AG04449 (cell line): Measurements from ENCODE around the gene SNX5.

Experiments
- CTCF ChIA-PET: fragments of 350-600 bp; formaldehyde crosslinking; extraction: SDS; loops from one replicate; lab custom pipeline; 2021; ENCODE audit warnings: antibody characterized with exemption; lab: Yijun Ruan, JAX
- POLR2A ChIA-PET: fragments of 400-600, 350-600 bp; formaldehyde crosslinking; extraction: SDS; loops from one replicate; lab custom pipeline; 2020; ENCODE audit warnings: antibody characterized with exemption, inconsistent platforms; lab: Yijun Ruan, JAX
- DNase-seq: peaks from one replicate; pipeline ENCODE4 v3.0.0-alpha.2; 2010; ENCODE audit warnings: low read depth, low spot score
- H3K4me3 ChIP-seq: 2 replicates; pipeline ENCODE4 v1.5.1; 2011; ENCODE audit warnings: low read depth, mild to moderate bottlenecking, control low read depth, low read length
- TF ChIP-seq, protein P1 (sequence below): IDR thresholded peaks from one replicate; pipeline ENCODE4 v1.5.1; 2011; ENCODE audit warnings: mild to moderate bottlenecking, moderate library complexity, low read length, control low read depth, inconsistent platforms; ENCODE audit not compliant: insufficient read depth; ENCODE audit errors: missing control alignments

SNX5 gene

DNA sequence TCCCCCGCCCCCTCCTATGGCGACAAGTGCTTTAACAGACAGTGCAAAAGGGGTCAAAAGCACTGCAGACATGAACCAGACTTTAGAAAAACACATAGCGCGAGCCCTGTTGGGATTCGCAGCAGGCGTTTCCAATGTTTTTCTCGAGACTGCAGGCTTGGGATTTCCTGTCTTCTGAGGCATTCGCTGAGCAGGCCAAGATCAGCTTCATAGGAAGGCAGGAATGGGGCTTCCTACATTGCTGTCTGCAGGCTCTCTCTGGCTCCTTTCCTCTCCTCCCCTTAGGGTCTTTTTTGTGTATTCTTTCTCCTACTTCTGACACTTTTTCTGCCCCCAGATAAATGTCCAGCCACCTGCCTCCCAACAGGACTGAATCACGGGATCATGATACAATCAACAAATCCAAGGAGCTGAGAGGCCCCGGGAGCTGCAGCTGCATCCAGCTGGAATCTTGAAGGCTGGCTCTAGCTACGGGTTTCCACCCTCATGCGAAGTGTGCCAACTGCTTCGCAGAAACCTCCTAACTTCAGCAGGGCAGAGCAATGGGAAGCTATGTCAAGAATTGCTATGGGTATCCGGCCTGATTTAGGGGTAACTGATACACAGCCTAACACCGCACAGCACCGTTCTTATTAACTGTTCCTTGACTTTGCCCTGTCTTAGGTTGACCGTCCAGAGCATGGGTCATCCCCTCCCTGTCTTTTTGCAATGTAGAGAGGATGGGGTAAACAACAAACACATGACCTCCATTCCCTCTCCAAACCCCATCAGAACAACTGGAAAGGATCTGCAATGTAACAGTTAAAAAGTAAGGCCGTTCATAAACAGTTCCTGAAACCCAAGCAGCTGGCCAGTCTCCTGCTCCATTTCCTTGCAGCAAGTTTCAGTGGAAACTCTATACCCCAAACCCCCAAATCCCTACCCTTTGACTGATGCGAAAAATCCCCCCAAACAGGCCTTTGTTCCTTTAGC is 31.5 kb downstream of the SNX5 start:
- H3K4me3 ChIP-seq, result no peak overlapping the region
- DNase-seq, result no peak

DNA sequence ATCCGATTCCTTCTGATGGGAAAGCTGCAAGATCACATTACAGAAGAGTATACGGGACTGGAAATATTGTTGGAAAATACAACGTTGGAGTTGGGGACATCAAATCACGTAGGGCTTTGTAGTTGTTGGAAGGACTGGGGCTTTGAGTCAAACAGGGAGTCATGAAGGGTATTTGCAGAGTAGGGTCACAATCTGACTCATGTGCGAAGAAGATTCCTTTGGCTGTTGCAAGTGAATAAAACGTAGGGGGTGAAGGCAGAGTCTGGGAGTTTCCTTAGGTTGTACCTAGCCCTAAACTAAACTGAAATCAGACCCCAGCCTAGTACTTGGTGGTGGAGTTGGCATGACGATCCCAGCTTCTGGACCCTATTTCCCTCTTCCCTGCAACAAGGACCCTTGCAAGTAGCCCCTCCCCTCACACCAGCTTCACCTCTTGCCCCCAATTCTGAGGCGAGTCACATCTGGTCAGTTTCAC is 32.3 kb downstream of the SNX5 start:
- POLR2A ChIA-PET, result interaction anchor here (1.2 to 3.8 kb wide), 2 partner anchors 33 to 254 kb away, joined by 8 to 19 read pairs; partner anchors contain the start of genes MGME1, RRBP1 and SNX5
- H3K4me3 ChIP-seq, result no peak overlapping the region
- DNase-seq, result no peak
- CTCF ChIA-PET, result interaction anchor here (1.0 to 6.5 kb wide), 10 partner anchors 12 to 432 kb away, joined by 3 to 167 read pairs (median 12); partner anchors contain the start of gene RRBP1
- TF ChIP-seq, protein P1, sequence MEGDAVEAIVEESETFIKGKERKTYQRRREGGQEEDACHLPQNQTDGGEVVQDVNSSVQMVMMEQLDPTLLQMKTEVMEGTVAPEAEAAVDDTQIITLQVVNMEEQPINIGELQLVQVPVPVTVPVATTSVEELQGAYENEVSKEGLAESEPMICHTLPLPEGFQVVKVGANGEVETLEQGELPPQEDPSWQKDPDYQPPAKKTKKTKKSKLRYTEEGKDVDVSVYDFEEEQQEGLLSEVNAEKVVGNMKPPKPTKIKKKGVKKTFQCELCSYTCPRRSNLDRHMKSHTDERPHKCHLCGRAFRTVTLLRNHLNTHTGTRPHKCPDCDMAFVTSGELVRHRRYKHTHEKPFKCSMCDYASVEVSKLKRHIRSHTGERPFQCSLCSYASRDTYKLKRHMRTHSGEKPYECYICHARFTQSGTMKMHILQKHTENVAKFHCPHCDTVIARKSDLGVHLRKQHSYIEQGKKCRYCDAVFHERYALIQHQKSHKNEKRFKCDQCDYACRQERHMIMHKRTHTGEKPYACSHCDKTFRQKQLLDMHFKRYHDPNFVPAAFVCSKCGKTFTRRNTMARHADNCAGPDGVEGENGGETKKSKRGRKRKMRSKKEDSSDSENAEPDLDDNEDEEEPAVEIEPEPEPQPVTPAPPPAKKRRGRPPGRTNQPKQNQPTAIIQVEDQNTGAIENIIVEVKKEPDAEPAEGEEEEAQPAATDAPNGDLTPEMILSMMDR, result no peak

More for the DNA sequence above, 31.5 kb downstream of the SNX5 start:
- POLR2A ChIA-PET, result interaction anchor here (1.2 to 3.8 kb wide), 2 partner anchors 32 to 255 kb away, joined by 8 to 19 read pairs; partner anchors contain the start of genes MGME1, RRBP1 and SNX5
- TF ChIP-seq, protein P1, result no peak
- CTCF ChIA-PET, result interaction anchor here (1.0 to 6.5 kb wide), 15 partner anchors 10 to 432 kb away, joined by 3 to 167 read pairs (median 6); partner anchors contain the start of gene RRBP1

DNA sequence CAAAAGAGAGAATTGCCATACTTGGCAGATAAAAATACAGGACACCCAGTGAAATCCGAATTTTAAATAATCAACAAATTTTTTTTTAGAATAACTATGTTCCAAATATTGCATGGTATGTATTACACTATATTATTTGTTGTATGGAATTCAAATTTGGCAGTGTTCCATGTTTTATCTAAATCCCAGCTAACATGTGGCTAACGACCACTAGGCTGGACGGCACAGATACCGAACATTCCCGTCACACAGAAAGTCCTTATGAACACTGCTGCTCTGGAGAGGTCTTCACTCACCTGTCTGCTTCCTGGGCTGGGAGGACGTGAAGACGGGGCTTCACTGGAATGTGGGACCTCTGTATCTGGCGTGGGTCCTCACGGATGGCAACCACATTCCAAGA is 32.8 kb downstream of the SNX5 start:
- CTCF ChIA-PET, result interaction anchor here (1.0 to 6.5 kb wide), 6 partner anchors 17 to 432 kb away, joined by 3 to 167 read pairs (median 19); partner anchors contain the start of gene RRBP1

DNA sequence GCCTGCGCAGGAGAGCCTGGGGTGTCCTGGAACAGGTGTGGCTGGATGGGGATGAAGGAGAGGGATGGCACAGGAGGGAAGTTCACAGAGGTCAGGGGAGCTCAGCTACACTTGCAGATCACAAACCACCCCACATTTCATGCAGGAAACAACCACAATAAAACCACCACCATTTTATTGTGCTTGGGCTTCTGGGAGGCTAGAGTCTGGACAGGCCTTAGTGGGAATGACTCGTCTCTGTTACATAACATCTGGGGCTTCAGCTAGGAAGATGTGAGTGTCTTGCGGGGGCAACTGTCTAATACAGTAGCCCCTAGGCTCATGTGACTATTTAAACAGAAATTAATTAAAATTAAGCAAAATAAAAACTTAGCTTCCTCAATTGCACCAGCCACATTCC is 33.4 kb downstream of the SNX5 start:
- ChIA-PET CTCF (interaction anchor here (1.0 to 6.5 kb wide), 6 partner anchors 17 to 431 kb away, joined by 3 to 167 read pairs (median 19); partner anchors contain the start of gene RRBP1), POLR2A (interaction anchor here (3.8 kb wide), 1 partner anchor 253 kb away, joined by 19 read pairs; the partner anchor contains the start of gene RRBP1)
- TF ChIP-seq, protein P1, result no peak
- no peak for DNase-seq
- H3K4me3 ChIP-seq, result no peak overlapping the region

More for the DNA sequence above, 32.8 kb downstream of the SNX5 start:
- TF ChIP-seq, protein P1, result no peak
- no peak overlapping the region for H3K4me3 ChIP-seq
- POLR2A ChIA-PET, result interaction anchor here (3.8 kb wide), 1 partner anchor 254 kb away, joined by 19 read pairs; the partner anchor contains the start of gene RRBP1
- no peak for DNase-seq

DNA sequence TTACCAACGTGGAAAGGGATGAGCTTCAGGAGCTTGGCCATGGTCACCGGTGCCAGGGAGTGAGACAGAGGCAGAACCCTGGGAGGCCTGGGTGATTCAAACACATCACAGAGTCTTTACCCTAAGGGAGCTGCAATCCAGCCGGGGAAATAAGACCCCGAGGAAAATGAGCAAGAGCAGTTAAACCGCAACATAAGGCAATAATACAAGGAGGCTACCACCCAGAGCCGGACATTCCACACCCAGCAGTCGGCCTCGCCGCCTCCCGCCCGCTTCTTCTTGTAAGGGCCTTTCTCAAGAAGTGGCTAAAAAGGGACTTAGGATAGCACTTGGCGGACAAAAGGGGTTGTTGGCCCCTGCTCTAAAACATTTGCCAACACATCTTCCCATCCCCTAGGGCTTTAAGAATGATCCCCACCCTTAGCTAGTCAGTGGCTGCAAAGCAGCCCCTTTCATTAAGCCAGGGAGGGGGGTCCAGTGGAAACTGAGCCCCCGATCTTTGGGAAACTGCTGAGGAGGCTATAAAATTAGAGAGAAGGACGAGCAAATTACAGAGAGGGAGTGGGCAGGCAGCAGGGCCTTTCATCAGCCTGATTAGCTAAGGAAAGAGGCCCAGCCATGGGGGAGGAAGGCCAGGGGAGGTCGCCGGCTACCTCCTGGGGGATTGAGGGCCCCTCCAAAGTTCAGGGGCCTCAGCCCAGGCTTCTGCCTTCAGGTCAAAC is 34.3 kb downstream of the SNX5 start:
- CTCF ChIA-PET, result interaction anchor here (0.9 to 6.5 kb wide), 5 partner anchors 18 to 398 kb away, joined by 3 to 167 read pairs (median 5); no protein-coding TSS in a partner anchor
- DNase-seq, result no peak
- H3K4me3 ChIP-seq, result no peak overlapping the region
- POLR2A ChIA-PET, result interaction anchor here (1.0 kb wide), 1 partner anchor 252 kb away, joined by 3 read pairs; no protein-coding TSS in a partner anchor
- TF ChIP-seq, protein P1, result no peak
